OCI-M2 (cell line): ENCODE measurements around the gene SNX15.
A peak's percentile ranks its signal among the peaks of the same experiment; 100 is the strongest.
"Not testable (repeated sequence)": the region's sequence is repeated elsewhere in the genome, so short reads cannot be mapped to it uniquely, and the experiment has no call there.

Experiments
- DNase-seq: peaks from one replicate; lab custom pipeline; 2025; ENCODE audit not compliant: unreplicated experiment; lab: John Stamatoyannopoulos, UW

Gene SNX15

DNA sequence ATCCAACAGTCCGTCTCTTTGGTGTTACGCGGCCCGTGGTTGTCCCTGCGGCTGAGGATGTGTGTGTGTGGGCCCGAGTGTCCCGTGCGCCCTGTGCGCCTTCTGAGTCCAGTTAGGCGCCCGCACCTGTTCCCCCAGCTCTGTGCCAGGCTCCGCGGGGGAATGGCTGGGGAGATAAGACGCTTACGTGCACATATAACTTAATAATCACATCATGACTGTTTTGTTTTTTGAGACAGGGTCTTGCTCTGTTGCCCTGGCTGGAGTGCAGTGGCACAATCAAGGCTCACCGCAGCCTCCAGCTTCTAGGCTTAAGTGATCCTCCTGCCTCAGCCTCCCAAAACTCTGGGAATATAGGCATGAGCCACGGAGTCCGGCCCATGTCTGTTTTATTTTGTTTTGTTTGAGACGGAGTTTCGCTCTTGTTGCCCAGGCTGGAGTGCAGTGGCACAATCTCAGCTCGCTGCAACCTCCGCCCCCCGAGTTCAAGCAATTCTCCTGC, 12.5 kb upstream of the SNX15 start:
- DNase-seq = no peak

DNA sequence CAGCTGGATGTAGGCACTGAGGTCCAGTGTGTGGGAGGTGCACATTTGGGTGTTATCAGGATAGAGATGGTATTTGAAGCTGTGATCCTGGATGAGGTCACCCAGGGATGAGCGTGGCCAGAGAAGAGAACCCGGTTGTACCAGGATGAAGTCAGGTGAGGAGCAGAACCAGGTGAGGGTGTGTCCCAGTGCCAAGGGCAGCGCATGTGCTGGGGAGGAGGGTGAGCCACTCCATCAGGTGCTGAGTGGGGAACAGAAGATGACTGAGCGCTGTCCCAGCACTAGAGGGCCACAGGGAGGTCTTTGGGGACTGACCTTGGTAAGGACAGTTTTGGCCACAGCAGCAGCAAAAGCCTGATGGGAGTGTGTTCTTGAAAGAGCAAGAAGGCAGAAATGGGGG, 10.5 kb upstream of the SNX15 start:
- no peak for DNase-seq

DNA sequence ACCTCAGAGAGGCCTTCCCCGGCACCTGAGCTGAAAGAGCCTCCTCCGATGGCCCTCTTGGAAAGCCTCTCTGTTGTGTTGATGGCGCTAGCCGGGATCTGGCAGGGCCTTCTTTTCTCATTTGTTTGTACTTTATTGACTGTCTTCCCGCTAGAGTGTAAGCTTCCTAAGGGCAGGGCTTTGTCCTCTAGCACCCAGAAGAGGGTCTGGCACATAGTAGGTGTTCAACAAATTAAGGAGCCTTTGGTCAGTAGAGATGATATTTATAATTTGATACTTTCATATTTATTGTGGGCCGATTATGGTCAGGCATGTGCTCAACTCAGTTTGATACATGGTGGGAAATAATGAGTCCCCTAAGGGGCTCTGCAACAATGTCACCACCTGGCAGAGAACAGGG, 9.3 kb upstream of the SNX15 start:
- no peak for DNase-seq

DNA sequence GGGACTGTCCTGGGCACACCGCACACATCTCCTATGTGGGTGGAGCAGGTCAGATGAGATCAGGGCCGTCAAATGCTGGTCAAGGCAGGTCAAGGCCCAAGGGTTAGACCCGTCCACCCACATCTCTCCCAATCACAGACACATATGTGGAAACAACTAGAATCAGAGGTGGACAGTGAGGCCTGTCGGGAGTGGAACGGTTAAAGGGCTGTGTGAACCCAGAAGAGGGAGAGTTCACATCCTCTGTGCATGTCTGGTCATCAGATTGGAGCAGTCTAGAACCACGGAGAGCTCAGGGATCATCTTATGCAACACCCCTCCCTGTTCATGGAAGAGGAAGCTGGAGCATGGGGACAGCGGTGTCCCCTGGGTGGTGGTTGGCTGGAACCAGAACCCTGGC, 7.4 kb upstream of the SNX15 start:
- DNase-seq = no peak

DNA sequence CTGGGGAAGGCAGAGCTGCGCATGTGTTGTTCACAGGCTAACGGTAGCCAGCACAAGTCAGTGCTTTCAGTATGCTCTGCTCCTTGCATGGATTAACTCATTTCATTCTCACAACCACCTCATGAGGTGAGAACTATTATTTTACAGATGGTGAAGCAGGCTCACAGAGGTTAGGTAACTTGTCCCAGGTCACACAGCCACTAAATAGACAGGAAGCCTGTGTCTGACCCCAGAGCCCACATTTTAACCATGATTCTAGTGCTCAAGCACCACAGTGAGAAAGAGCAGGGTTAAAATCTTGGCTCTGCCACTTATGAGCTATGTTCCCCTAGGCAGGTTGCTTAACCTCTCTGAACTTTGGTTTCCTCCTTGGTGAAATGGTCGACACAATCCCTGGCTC, 6.2 kb upstream of the SNX15 start:
- DNase-seq = no peak

DNA sequence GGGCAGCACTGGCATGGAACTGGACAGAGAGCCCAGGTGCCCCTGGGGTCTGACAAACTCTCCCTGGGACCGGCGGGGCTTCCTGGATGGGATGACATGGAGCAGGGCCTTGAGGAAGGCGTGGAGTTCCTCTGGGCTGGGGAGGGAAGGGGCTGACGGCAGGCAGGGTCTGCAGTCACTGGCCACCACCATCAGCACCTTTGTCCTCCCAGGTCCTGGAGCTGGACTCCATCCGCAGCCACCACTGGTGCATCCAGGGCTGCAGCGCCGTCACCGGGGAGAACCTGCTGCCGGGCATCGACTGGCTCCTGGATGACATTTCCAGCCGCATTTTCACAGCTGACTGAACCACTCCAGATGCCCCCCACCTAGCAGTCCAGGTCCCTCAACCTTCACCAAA, 5.7 kb upstream of the SNX15 start:
- DNase-seq = no peak

DNA sequence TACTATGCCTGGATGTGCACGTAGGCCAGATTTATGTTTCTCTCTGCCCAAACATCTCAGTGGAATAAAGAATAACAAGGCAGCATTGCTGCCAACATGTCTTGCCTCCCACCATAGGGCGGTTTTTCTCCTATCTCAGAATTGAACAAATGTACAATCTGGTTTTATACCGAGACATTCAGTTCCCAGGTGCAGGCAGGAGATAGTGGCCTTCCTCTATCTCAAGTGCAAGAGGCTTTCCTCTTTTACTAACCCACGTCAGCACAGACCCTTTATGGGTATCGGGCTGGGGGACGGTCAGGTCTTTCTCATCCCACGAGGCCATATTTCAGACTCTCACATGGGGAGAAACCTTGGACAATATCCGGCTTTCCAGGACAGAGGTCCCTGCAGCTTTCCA, 3.7 kb upstream of the SNX15 start:
- DNase-seq = not testable (repeated sequence)

DNA sequence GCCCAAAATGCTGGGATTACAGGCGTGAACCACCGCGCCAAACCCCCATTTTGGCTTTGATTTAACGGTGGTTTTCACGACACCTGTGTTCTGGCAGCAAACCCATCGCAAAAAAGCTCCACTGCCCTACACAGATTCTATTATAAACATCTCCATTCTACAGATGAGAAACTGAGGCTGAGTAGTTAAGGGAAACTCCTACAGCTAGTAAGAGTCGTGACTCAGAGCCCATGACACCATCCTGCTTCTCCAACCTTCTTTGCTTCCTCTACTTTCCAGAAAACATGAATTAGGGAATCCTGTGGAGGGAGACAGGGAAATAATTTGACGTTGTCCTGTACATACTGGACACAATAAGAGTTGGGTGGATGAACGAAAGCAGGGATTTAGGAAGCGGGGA, 429 bp upstream of the SNX15 start:
- no peak for DNase-seq

DNA sequence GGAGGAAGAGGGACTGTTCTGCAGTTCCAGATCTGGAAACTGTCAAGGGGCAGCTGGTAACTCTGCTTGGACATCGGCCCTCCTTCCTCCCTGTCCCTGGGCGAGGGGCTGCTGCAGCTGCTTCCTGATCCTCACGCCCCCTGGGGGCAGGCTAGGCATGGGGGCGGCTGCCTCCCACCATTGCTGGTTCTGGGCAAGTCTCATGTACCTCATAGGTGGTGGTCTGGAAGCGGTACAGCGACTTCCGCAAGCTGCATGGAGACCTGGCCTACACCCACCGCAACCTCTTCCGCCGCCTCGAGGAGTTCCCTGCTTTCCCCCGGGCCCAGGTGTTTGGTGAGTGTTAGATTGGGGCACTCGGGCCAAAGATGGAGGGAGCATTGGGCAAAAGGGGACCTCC, 5.0 kb downstream of the SNX15 start:
- no peak for DNase-seq

DNA sequence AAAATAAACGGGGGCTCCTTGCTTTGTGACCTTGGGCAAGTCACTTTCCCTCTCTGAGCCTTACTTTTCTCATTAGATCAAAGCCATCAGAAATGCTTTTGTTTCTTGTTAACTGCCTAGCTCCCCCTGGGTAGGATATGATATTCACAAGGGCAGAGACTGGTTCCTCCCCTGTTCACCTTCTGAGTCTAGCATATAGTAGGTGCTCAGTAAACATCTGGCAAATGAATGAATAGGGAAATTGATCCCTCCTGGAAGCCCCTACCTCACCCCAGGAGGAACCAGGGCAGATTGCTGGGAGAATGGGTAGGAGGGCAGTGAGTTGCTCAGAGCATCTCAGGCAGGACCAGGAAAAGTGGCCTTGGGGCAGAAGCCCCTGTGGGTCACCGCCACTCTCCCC, 7.2 kb downstream of the SNX15 start:
- DNase-seq = no peak

DNA sequence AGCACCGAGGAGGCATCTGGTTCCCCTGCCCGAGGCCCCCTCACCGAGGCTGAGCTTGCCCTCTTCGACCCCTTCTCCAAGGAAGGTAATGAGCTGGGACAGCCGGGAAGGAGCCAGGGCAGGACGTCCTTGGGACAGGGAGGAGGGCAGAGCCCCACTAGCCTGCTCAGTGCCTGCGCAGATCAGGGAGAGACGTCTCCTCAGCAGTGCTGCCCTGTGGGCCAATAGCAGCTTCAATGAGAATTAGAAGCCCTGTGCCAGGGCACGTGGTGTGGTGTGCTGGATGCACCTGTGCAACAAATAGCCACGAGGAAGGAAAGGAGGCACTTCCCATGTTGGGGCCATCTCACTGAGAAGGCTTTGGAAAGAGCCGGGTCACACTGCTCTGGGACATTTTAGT, 8.3 kb downstream of the SNX15 start:
- no peak for DNase-seq

DNA sequence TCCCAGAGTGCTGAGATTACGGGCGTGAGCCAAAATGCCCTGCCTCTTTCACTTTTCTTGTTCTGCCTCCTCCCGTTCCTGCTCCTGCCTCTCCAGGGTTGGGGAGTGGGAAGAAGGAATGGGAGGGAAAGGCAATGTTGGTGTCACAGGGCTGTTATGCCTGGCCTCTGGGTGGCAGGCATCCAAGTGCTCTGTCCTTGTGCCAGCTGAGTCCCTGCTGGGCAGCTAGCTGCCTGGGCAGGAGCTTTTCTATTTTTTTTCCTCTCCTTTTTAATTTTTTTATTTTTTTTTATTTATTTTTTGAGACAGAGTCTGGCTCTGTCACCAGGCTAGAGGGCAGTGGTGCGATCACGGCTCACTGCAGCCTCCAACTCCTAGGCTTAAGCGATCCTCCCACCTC, 9.7 kb downstream of the SNX15 start:
- no peak for DNase-seq

DNA sequence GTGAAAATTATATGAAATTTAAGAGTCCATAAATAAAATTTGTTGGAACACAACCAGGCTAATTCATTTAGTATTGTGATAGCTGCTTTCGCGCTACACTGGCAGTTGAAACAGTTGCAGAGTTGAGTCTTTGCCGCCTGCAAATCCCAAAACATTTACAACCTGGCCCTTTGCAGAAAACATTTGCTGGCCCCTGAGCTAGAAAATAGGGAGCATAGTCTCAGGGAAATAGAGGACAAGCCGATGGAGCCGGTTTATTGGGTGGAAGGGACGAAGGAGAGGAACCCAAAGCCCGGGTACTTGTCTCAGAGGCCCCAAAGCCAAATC, 13.2 kb downstream of the SNX15 start:
- DNase-seq = no peak

DNA sequence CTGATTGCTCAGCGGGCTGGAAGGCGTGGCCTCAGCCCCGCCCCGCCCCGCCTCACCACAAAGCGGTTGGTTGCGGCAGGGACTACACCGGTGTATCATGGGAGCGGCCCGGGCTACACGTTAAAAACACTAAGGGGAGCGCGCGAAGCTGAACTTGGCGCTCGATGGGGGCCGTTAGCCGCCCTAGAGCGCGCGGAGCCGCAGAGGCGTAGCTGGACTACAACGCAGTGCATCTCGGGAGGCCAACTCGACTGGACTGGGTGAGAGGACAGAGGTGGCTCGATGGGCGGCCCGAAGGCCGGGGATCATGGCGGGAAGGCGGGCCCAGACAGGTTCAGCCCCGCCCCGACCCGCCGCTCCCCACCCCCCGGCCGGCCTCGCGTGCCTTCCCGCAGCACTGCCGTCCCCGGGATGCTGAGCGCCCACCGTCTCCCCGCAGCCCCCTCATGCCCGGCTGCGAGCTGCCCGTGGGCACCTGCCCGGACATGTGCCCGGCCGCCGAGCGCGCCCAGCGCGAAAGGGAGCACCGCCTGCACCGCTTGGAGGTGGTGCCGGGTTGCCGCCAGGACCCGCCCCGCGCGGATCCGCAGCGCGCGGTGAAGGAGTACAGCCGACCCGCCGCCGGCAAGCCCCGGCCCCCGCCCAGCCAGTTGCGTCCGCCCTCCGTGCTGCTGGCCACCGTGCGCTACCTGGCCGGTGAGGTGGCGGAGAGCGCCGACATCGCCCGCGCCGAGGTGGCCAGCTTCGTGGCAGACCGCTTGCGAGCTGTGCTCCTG, 13.8 kb downstream of the SNX15 start, which contains the start of gene SAC3D1:
Gene SAC3D1, plus strand, starts transcription at position 364 of the 776 bp plus-strand sequence. Its CDS starts 83 bp downstream, at position 447.
- DNase-seq = peak; percentile 68

DNA sequence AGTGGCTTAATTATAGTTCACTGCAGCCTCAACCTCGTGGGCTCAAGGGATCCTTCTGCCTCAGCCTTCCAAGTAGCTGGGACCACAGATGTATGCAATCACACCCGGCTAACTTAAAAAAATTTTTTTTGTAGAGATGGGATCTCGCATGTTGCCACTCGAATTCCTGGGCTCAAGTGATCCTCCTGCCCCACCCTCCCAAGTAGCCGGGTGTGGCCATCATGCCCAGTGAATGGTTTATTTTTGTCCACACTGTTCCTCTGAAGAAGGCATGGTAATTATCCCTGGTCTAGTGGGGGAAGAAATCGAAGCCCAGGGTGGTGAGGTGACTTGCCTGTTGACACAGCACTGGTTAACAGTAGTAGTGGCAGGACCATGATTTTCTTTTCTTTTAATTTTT, 15.7 kb downstream of the SNX15 start:
- no peak for DNase-seq

DNA sequence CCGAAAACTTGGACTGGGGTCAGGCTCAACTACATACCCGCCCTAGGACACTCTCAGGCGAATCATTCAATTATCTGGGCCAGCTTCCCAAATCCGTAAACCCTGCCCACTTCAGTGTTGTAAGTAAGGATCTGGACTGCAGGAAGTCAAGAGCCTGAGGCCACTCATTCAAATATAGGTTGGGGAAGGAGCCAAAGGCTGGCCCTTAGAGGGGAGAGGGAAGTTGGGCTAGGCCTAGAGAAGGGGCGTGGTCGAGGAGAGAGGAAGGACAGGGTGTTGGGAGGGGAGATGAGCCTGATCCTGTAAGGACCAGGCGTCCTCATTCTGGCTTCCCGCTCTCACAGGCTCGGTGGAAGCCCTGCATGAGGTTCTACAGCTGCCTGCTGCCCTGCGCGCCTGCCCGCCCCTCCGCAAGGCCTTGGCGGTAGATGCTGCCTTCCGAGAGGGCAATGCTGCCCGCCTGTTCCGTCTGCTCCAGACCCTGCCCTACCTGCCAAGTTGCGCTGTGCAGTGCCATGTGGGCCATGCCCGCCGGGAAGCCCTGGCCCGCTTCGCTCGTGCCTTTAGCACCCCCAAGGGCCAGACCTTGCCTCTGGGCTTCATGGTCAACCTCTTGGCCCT, 16.8 kb downstream of the SNX15 start:
- DNase-seq = no peak

DNA sequence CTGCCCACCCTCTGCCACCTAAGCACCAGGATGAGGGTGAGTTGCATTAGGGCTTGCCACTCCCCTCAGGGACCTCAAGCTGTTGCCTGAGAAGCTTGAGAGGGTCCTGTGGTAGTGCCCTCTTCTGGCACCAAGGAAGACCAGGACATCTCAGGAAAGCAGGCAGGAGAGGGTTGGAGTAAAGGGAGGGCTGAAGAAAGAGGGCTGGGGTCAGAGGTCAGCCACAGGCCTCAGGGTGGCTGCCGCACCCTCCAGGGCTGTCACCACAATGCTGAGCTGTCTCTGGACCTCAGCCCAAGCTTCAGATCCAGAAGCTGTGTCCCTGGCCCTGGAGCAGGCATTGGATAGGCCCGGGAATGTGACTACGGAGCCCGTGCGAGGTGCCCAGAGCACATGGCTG, 17.8 kb downstream of the SNX15 start:
- no peak for DNase-seq

DNA sequence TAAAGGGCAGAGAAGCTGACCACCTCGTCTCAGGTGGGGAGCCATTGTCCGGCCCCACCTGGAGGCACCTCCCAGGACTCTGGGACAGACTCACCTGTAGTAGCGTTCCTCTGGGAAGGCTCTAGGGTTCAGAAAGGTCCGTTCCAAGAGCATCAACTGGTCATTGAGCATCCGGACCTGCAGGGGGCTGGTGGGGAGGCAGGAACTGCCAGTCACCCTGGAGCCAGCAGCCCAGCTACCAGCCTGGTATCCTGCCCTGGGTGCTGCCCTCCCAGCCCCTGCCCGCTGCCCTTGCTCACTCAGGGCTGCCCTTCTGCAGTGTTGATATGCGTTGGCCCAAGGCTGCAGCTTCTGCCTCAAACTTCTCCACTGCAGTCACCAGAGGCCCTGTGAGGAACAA, 18.5 kb downstream of the SNX15 start:
- DNase-seq = no peak

DNA sequence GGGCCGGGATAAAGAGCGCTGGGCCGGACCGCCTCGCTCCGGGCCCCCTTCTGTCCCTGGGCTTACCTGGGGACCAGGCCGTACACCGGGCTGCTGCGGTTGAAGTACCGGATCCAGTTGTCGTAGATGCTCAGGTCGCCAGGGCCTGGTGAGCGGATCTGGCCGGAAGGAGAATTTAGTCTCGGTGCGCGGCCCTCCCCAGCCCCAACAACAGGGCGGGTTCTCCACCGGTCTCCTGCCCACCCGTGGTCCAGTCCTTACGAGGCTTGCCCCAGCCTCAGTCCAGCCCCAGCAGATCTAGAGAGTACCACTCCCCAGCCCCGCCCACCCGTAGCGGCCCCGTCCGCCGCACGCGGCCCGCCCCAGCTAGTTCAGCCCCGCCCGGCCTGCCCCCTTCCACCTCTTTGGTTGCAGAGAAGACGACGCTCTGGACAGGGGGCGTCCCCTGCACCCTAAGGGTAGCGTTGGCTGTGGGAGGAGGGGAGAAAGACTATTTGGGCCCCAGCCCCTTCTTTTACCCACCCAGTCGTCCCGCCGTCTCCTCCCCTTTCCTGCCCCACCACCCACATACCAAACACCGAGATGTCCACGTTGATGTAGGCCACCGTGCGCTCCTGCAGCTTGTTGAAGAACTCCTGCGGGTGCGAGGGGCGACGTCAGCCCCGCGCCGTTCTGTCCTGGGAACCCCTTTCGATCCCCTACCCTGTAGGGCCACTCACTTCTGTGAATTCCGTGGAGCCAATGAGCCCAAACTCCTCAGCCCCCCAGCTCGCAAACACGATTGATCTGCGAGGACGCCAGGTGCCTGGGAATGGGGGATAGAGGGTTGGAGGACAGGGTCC, 20.6 kb downstream of the SNX15 start:
- DNase-seq = no peak

DNA sequence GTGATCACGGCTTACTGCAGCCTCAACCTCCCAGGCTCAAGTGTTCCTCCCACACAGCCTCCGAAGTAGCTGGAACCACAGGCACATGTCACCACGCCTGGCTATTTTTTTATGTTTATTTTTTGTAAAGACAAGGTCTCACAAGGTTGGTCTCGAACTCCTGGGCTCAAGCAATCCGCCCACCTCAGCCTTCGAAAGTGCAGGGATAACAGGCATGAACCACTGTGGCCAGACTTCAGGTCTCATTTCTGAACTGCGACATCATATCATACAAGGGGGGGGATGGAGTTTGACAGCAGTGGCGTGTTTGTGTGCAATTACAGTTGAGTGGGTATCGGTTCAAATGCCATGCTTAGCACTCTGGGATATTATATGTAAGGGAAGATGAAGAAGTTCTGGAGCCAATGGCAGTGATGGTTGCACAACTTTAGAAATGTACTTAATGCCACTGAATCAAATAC, 24.2 kb downstream of the SNX15 start:
- DNase-seq = no peak

DNA sequence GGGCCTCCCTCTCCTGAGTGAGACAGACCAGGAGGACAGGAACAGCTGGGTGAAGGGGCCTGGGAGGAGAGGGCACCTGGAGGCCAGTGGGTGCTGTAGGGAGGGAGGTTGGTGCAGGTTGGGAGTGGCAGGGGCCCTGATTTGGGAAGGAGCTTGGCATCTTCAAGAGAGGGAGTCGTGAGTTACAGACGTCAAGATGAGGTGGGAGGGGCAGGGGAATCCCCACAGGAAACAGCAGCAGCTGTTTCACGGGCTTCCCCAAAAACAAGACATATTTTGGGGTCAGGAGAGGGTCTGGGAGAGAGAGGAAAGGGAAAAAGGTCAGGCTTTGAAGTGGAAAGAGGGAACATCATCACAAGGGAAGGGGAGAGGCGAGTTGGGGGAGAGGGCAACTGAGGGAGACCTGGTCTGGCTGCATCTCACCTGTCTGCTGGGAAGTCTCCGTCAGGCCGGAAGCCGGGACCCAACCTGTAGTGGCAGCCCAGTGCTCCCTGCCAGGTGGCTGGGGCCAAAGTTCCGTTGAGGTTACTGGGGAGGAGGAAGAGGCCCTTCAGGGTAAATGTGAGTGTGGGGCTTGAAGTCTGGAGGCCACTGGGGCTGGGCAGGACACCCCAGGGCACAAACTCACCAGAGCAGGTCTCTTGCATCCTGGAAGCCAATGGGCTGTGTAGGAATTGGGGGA, 26.7 kb downstream of the SNX15 start:
- no peak for DNase-seq
